Measurements from ENCODE around the gene TUBA3E. TPM values are rescaled to one million over a fixed set of nuclear protein-coding genes. Genes with fewer than 3 reads are reported as not detected.

The TUBA3E gene
- total RNA-seq (2014; rRNA removed; shearing (Covaris generic)) (not detected in 2 replicates), polyA plus RNA-seq (2016; fragmentation: Nextera tagmentation; extraction: Ambion mirVana) (not detected in 2 replicates)

GRCh38 chr2:130198343-130198742, at the start of gene TUBA3E:
TSS of gene TUBA3E (minus strand) at chr2:130198439. CDS start at chr2:130198360, 79 bp downstream.
- H3K79me2 ChIP-seq (ENCODE audit: insufficient read depth): no peaks in the 10 kb centered on the region
- no peak within 1 kb of the TSS for H3K4me3 ChIP-seq
- H2AFZ ChIP-seq: no peak within 1 kb of the TSS
- in situ Hi-C loops (cut with MboI): no loop called here
- no peaks in the 10 kb centered on the region for H3K36me3 ChIP-seq (ENCODE audit: low read depth)
- no peak within 1 kb of the TSS for H3K4me2 ChIP-seq (ENCODE audit: unreplicated experiment)
- H3K9me2 ChIP-seq (ENCODE audit: insufficient read depth): no peaks in the 10 kb centered on the region
- no peak for DNase-seq
- H3K27me3 ChIP-seq (replicated peaks; ENCODE audit: insufficient read depth): no peaks in the 10 kb centered on the region
- no peaks in the 10 kb centered on the region for H3K9me3 ChIP-seq (ENCODE audit: low read depth)
- H3K9ac ChIP-seq: no peak within 1 kb of the TSS
- 92 to 96% methylated on average over 25 to 26 of the region's 26 CpGs for WGBS, 2 experiments (ENCODE audit: low coverage in 1 of 2, low lambda C conversion rate in 2 of 2, missing lambda C conversion rate in 2 of 2)
- H3F3A ChIP-seq (ENCODE audit: insufficient read depth): no peaks in the 10 kb centered on the region
- no peaks in the 10 kb centered on the region for H4K20me1 ChIP-seq (ENCODE audit: insufficient read depth)
- no peak for TF ChIP-seq EZH2 (IDR thresholded peaks at IDR 0.05; ENCODE audit: insufficient read depth, poor library complexity, severe bottlenecking)
- no peak for TF ChIP-seq EZH2phosphoT487 (IDR thresholded peaks at IDR 0.05; ENCODE audit: insufficient read depth, low read depth)
- no peaks in the 10 kb centered on the region for H3K4me1 ChIP-seq (ENCODE audit: insufficient read depth)
- no peak within 1 kb of the TSS for H3K27ac ChIP-seq

- H3K27me3 ChIP-seq (replicated peaks; ENCODE audit: insufficient read depth): peaks cover 19% of the 10 kb centered on the region
- no peaks in the 10 kb centered on the region for H3K4me1 ChIP-seq (ENCODE audit: insufficient read depth)
- no peaks in the 10 kb centered on the region for H3K36me3 ChIP-seq (ENCODE audit: low read depth)
- H3K27ac ChIP-seq: no peak overlapping the region
- H3F3A ChIP-seq (ENCODE audit: insufficient read depth): no peaks in the 10 kb centered on the region
- no peak for DNase-seq
- H3K79me2 ChIP-seq (ENCODE audit: insufficient read depth): no peaks in the 10 kb centered on the region
- in situ Hi-C loops (cut with MboI): no loop called here
- no peak overlapping the region for H2AFZ ChIP-seq
- no peak overlapping the region for H3K9ac ChIP-seq
- 1 to 3% methylated on average over 7 of the region's 7 CpGs for WGBS, 2 experiments (ENCODE audit: low coverage in 1 of 2, low lambda C conversion rate in 2 of 2, missing lambda C conversion rate in 2 of 2)
- H3K4me2 ChIP-seq (ENCODE audit: unreplicated experiment): no peak overlapping the region
- no peaks in the 10 kb centered on the region for H3K9me3 ChIP-seq (ENCODE audit: low read depth)
- no peaks in the 10 kb centered on the region for H4K20me1 ChIP-seq (ENCODE audit: insufficient read depth)
- TF ChIP-seq EZH2phosphoT487 (IDR thresholded peaks at IDR 0.05; ENCODE audit: insufficient read depth, low read depth) (no peak), EZH2 (IDR thresholded peaks at IDR 0.05; ENCODE audit: insufficient read depth, poor library complexity, severe bottlenecking) (no peak)
- H3K4me3 ChIP-seq: no peak overlapping the region
- no peaks in the 10 kb centered on the region for H3K9me2 ChIP-seq (ENCODE audit: insufficient read depth)
Observed at GRCh38 chr2:130246430-130246829, 48.2 kb upstream of the TUBA3E start.

GRCh38 chr2:130245976-130246375, 47.7 kb upstream of the TUBA3E start:
- no peak overlapping the region for H3K27ac ChIP-seq
- no peak overlapping the region for H3K4me2 ChIP-seq (ENCODE audit: unreplicated experiment)
- no peak for DNase-seq

GRCh38 chr2:130243359-130243758, 45.1 kb upstream of the TUBA3E start:
- 64 to 71% methylated on average over 2 of the region's 2 CpGs for WGBS, 2 experiments (ENCODE audit: low coverage in 1 of 2, low lambda C conversion rate in 2 of 2, missing lambda C conversion rate in 2 of 2)

More at GRCh38 chr2:130245976-130246375, 47.7 kb upstream of the TUBA3E start:
- no peaks in the 10 kb centered on the region for H4K20me1 ChIP-seq (ENCODE audit: insufficient read depth)
- no peak overlapping the region for H3K9ac ChIP-seq
- peaks cover 16% of the 10 kb centered on the region for H3K27me3 ChIP-seq (replicated peaks; ENCODE audit: insufficient read depth)
- H3K4me3 ChIP-seq: no peak overlapping the region
- in situ Hi-C loops (cut with MboI): no loop called here
- H3K36me3 ChIP-seq (ENCODE audit: low read depth): no peaks in the 10 kb centered on the region
- H3K4me1 ChIP-seq (ENCODE audit: insufficient read depth): no peaks in the 10 kb centered on the region
- no peaks in the 10 kb centered on the region for H3K9me3 ChIP-seq (ENCODE audit: low read depth)
- TF ChIP-seq EZH2phosphoT487 (IDR thresholded peaks at IDR 0.05; ENCODE audit: insufficient read depth, low read depth) (no peak), EZH2 (IDR thresholded peaks at IDR 0.05; ENCODE audit: insufficient read depth, poor library complexity, severe bottlenecking) (no peak)
- no peaks in the 10 kb centered on the region for H3K79me2 ChIP-seq (ENCODE audit: insufficient read depth)
- 2% methylated on average over 3 of the region's 3 CpGs for WGBS, 2 experiments (ENCODE audit: low coverage in 1 of 2, low lambda C conversion rate in 2 of 2, missing lambda C conversion rate in 2 of 2)
- no peaks in the 10 kb centered on the region for H3F3A ChIP-seq (ENCODE audit: insufficient read depth)
- no peak overlapping the region for H2AFZ ChIP-seq
- H3K9me2 ChIP-seq (ENCODE audit: insufficient read depth): no peaks in the 10 kb centered on the region

More at GRCh38 chr2:130243359-130243758, 45.1 kb upstream of the TUBA3E start:
- Histone ChIP-seq H3K4me1 (ENCODE audit: insufficient read depth) (no peaks in the 10 kb centered on the region), H3K9me2 (ENCODE audit: insufficient read depth) (no peaks in the 10 kb centered on the region), H3K4me2 (ENCODE audit: unreplicated experiment) (no peak overlapping the region), H3K4me3 (no peak overlapping the region), H3K36me3 (ENCODE audit: low read depth) (no peaks in the 10 kb centered on the region), H3K27ac (no peak overlapping the region), H3K9ac (no peak overlapping the region), H3K9me3 (ENCODE audit: low read depth) (no peaks in the 10 kb centered on the region), H4K20me1 (ENCODE audit: insufficient read depth) (no peaks in the 10 kb centered on the region), H3K79me2 (ENCODE audit: insufficient read depth) (no peaks in the 10 kb centered on the region), H3F3A (ENCODE audit: insufficient read depth) (no peaks in the 10 kb centered on the region), H3K27me3 (replicated peaks; ENCODE audit: insufficient read depth) (no peaks in the 10 kb centered on the region), H2AFZ (no peak overlapping the region)
- TF ChIP-seq EZH2 (IDR thresholded peaks at IDR 0.05; ENCODE audit: insufficient read depth, poor library complexity, severe bottlenecking) (no peak), EZH2phosphoT487 (IDR thresholded peaks at IDR 0.05; ENCODE audit: insufficient read depth, low read depth) (no peak)
- in situ Hi-C loops (cut with MboI): no loop called here
- DNase-seq: no peak

All from GM23248 (cell line).